Sciatic nerve (tissue), 2 donors: ENCODE data around the gene NEK3. TPM values are rescaled to one million over a fixed set of nuclear protein-coding genes. Genes with fewer than 3 reads are reported as not detected.
"Not testable (repeated sequence)": the region's sequence is repeated elsewhere in the genome, so short reads cannot be mapped to it uniquely, and the experiment has no call there.

ENCODE experiments used
- ATAC-seq: fragments of 200-7000 bp; cut with Tn5 transposase; one replicate; pipeline ENCODE4 v1.9.1; 2020; ENCODE audit warnings: mild to moderate bottlenecking, moderate library complexity
- DNase-seq: peaks from one replicate; pipeline ENCODE4 v3.0.0-alpha.2; 2020; ENCODE audit warnings: low spot score
- intact Hi-C: fragments of 100-400 bp; cut with DNase I; formaldehyde crosslinking; loops from one replicate; pipeline ENCODE4 v1.14.2; 2022
- total RNA-seq: library from RNA; stranded (reverse); fragmentation: NEBNext Ultra II Directional; extraction: Animal tissue kit (Norgen Biotek cat#: 25700); gene quantifications from one replicate; pipeline ENCODE4 v1.2.1, GENCODE V29; 2021
- donor health status: DM: no; HTN: no; CAD: no.
- donor health status: DM: no; HTN: no; CAD: no.

The NEK3 gene
- 28.2 TPM for total RNA-seq

GRCh38 chr13:52159159-52159982 is at the start of gene NEK3:
NEK3 (minus strand) TSS chr13:52159597; CDS start chr13:52156191, 3,406 bp downstream.
- intact Hi-C loops, result no loop called here
- peak; percentile 91 for ATAC-seq
- DNase-seq, result peak; percentile 86

- intact Hi-C loops, DNase-seq: not testable (repeated sequence)
- ATAC-seq, result peak; percentile 44
Measured at GRCh38 chr13:52208384-52208783, 49.0 kb upstream of the NEK3 start.

GRCh38 chr13:52207896-52208295 is 48.5 kb upstream of the NEK3 start:
- ATAC-seq, intact Hi-C loops, DNase-seq: not testable (repeated sequence)

GRCh38 chr13:52207337-52207736 is 47.9 kb upstream of the NEK3 start:
- ATAC-seq, DNase-seq, intact Hi-C loops: not testable (repeated sequence)

- intact Hi-C loops, ATAC-seq, DNase-seq: not testable (repeated sequence)
Measured at GRCh38 chr13:52204546-52204945, 45.1 kb upstream of the NEK3 start.

- ATAC-seq, result peak; percentile 73
- DNase-seq, intact Hi-C loops: not testable (repeated sequence)
Measured at GRCh38 chr13:52203864-52204263, 44.5 kb upstream of the NEK3 start.

- ATAC-seq, intact Hi-C loops, DNase-seq: not testable (repeated sequence)
Measured at GRCh38 chr13:52202506-52202905, 43.1 kb upstream of the NEK3 start.

GRCh38 chr13:52201439-52202193 is 42.2 kb upstream of the NEK3 start:
- ATAC-seq, result peak; percentile 61
- DNase-seq, intact Hi-C loops: not testable (repeated sequence)

GRCh38 chr13:52195401-52195837 is 36.0 kb upstream of the NEK3 start:
- ATAC-seq (peak; percentile 93), DNase-seq (peak; percentile 87)
- intact Hi-C loops, result no loop called here

GRCh38 chr13:52194184-52194868 is 34.9 kb upstream of the NEK3 start:
- intact Hi-C loops, result no loop called here
- DNase-seq (peak; percentile 90), ATAC-seq (peak; percentile 94)

GRCh38 chr13:52193587-52194183 is 34.3 kb upstream of the NEK3 start:
- intact Hi-C loops, DNase-seq: not testable (repeated sequence)
- peak; percentile 45 for ATAC-seq

GRCh38 chr13:52187424-52188187 is 28.2 kb upstream of the NEK3 start:
- intact Hi-C loops, ATAC-seq: not testable (repeated sequence)

GRCh38 chr13:52187029-52187423 is 27.6 kb upstream of the NEK3 start:
- intact Hi-C loops, result no loop called here
- DNase-seq, result no peak
- no peak for ATAC-seq

More at GRCh38 chr13:52187424-52188187, 28.2 kb upstream of the NEK3 start:
- DNase-seq, result not testable (repeated sequence)

GRCh38 chr13:52181316-52181954 is 22.0 kb upstream of the NEK3 start:
- intact Hi-C loops, ATAC-seq, DNase-seq: not testable (repeated sequence)

- ATAC-seq, result no peak
- no peak for DNase-seq
- intact Hi-C loops, result no loop called here
Measured at GRCh38 chr13:52179925-52180324, 20.5 kb upstream of the NEK3 start.

GRCh38 chr13:52177276-52177675 is 17.9 kb upstream of the NEK3 start:
- ATAC-seq, result no peak
- DNase-seq, result no peak
- intact Hi-C loops, result no loop called here

GRCh38 chr13:52173970-52174369 is 14.6 kb upstream of the NEK3 start:
- DNase-seq, intact Hi-C loops: not testable (repeated sequence)
- peak; percentile 65 for ATAC-seq

- no peak for ATAC-seq
- no peak for DNase-seq
- intact Hi-C loops, result no loop called here
Measured at GRCh38 chr13:52173373-52173772, 14.0 kb upstream of the NEK3 start.
